Natural killer cell (primary cell): ENCODE results near the gene MT1H. TPM values are rescaled to one million over a fixed set of nuclear protein-coding genes. Genes with fewer than 3 reads are reported as not detected.
A peak's percentile ranks its signal among the peaks of the same experiment; 100 is the strongest.
"Not testable (repeated sequence)": the region's sequence is repeated elsewhere in the genome, so short reads cannot be mapped to it uniquely, and the experiment has no call there.

Experiments used
- ATAC-seq, 3 donors: fragments of 150-1000 bp in 2 of 3; fragments of 200-7000 bp in 1 of 3; cut with Tn5 transposase; 1 replicate in 1 of 3; 2 replicates in 2 of 3; pipeline ENCODE4 v1.10.0; 2021; ENCODE audit warnings: mild to moderate bottlenecking in 2 of 3, moderate library complexity in 2 of 3
- DNase-seq, 2 donors: peaks; one replicate each; pipeline versions ENCODE4 v3.0.0 to v3.0.0-alpha.2; 2013 to 2021; ENCODE audit warnings: mixed read lengths in 1 of 2
- H3K27ac ChIP-seq: one replicate; pipeline ENCODE4 v1.5.1; 2013; ENCODE audit warnings: mild to moderate bottlenecking, low read length
- H3K27me3 ChIP-seq: one replicate; pipeline ENCODE4 v1.6.1; 2013; ENCODE audit warnings: low read length; ENCODE audit not compliant: control insufficient read depth, insufficient read depth
- H3K36me3 ChIP-seq: one replicate; pipeline ENCODE4 v1.6.1; 2013; ENCODE audit warnings: low read length; ENCODE audit not compliant: control insufficient read depth, insufficient read depth
- H3K4me1 ChIP-seq: one replicate; pipeline ENCODE4 v1.6.1; 2013; ENCODE audit warnings: low read length; ENCODE audit not compliant: control insufficient read depth, insufficient read depth
- H3K4me3 ChIP-seq: one replicate; pipeline ENCODE4 v1.5.1; 2013; ENCODE audit warnings: low read length
- H3K9me3 ChIP-seq: one replicate; pipeline ENCODE4 v1.6.1; 2013; ENCODE audit warnings: low read length; ENCODE audit not compliant: control insufficient read depth, insufficient read depth
- H3K27ac Mint-ChIP-seq, 2 donors: one replicate each; pipeline ENCODE4 v1.8.0; 2022; ENCODE audit warnings: mild to moderate bottlenecking in 2 of 2, mixed read lengths in 2 of 2, moderate library complexity in 1 of 2
- H3K27me3 Mint-ChIP-seq, 2 donors: one replicate each; pipeline ENCODE4 v1.8.0; 2022; ENCODE audit warnings: low read depth in 2 of 2, mixed read lengths in 2 of 2
- H3K36me3 Mint-ChIP-seq: one replicate; pipeline ENCODE4 v1.8.0; 2022; ENCODE audit warnings: mixed read lengths
- H3K4me1 Mint-ChIP-seq, 2 donors: one replicate each; pipeline ENCODE4 v1.8.0; 2022; ENCODE audit warnings: mixed read lengths in 2 of 2
- H3K4me3 Mint-ChIP-seq: one replicate; pipeline ENCODE4 v1.8.0; 2022; ENCODE audit warnings: mild to moderate bottlenecking, moderate library complexity, mixed read lengths
- H3K9me3 Mint-ChIP-seq, 2 donors: one replicate each; pipeline ENCODE4 v1.8.0; 2022; ENCODE audit warnings: mixed read lengths in 2 of 2
- WGBS: methylation state at CpG from one replicate; pipeline ENCODE4 v1.1.7; 2013; ENCODE audit warnings: missing lambda C conversion rate; ENCODE audit not compliant: insufficient coverage; 5-methylcytosine and 5-hydroxymethylcytosine counted together
- intact Hi-C: fragments of 100-400 bp; cut with micrococcal nuclease; formaldehyde crosslinking; loops from one replicate; pipeline ENCODE4 v1.14.2; 2022
- total RNA-seq, 4 donors: library from RNA; stranded (reverse); fragments of 120-200 nt in 1 of 4; gene quantifications; one replicate each; pipeline versions ENCODE4 v1.2.3 to v1.2.4, GENCODE V29; 2013 to 2022
- TF ChIP-seq, protein P1 (sequence below): fragments of 200-600 bp; IDR thresholded peaks from one replicate; pipeline ENCODE4 v1.8.0; 2022; ENCODE audit warnings: antibody characterized with exemption

Gene MT1H
- total RNA-seq, 3 donors from 2014 or later (not counting 1 experiment from before 2014, with no cell fraction given), result not detected

GRCh38 chr16:56658327-56658875 is 11.2 kb upstream of the MT1H start:
- 46% methylated on average over 10 of the region's 10 CpGs for WGBS
- peaks cover 23 to 29% of the 10 kb centered on the region in 2 donors for H3K27me3 Mint-ChIP-seq
- peaks cover 7% of the 10 kb centered on the region for H3K27me3 ChIP-seq
- H3K27ac Mint-ChIP-seq, result peak overlapping the region; percentile 45 to 81
- TF ChIP-seq, protein P1, sequence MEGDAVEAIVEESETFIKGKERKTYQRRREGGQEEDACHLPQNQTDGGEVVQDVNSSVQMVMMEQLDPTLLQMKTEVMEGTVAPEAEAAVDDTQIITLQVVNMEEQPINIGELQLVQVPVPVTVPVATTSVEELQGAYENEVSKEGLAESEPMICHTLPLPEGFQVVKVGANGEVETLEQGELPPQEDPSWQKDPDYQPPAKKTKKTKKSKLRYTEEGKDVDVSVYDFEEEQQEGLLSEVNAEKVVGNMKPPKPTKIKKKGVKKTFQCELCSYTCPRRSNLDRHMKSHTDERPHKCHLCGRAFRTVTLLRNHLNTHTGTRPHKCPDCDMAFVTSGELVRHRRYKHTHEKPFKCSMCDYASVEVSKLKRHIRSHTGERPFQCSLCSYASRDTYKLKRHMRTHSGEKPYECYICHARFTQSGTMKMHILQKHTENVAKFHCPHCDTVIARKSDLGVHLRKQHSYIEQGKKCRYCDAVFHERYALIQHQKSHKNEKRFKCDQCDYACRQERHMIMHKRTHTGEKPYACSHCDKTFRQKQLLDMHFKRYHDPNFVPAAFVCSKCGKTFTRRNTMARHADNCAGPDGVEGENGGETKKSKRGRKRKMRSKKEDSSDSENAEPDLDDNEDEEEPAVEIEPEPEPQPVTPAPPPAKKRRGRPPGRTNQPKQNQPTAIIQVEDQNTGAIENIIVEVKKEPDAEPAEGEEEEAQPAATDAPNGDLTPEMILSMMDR, result no peak
- peaks cover 2% of the 10 kb centered on the region for H3K36me3 Mint-ChIP-seq
- no peaks in the 10 kb centered on the region for H3K9me3 Mint-ChIP-seq
- peak overlapping the region; percentile 83 for H3K4me3 ChIP-seq
- H3K27ac ChIP-seq, result no peak overlapping the region
- ATAC-seq (no peak), DNase-seq (no peak)
- H3K4me1 Mint-ChIP-seq, result peaks cover 10 to 23% of the 10 kb centered on the region in 2 donors
- peak overlapping the region; percentile 96 for H3K4me3 Mint-ChIP-seq
- H3K4me1 ChIP-seq, result peaks cover 26% of the 10 kb centered on the region
- H3K9me3 ChIP-seq, result no peaks in the 10 kb centered on the region
- intact Hi-C loops, result no loop called here
- H3K36me3 ChIP-seq, result no peaks in the 10 kb centered on the region

- Mint-ChIP-seq H3K27me3 (peaks cover 58 to 60% of the 10 kb centered on the region in 2 donors), H3K4me3 (no peak overlapping the region), H3K9me3 (no peaks in the 10 kb centered on the region), H3K27ac (no peak overlapping the region), H3K4me1 (peaks cover 12 to 21% of the 10 kb centered on the region in 2 donors), H3K36me3 (peaks cover 5% of the 10 kb centered on the region)
- intact Hi-C loops, result no loop called here
- peaks cover 20% of the 10 kb centered on the region for H3K4me1 ChIP-seq
- DNase-seq (peak in 1 of 2 donors; percentile 58), ATAC-seq (peak in 1 of 3 donors; percentile 24)
- 16% methylated on average over 43 of the region's 48 CpGs for WGBS
- H3K9me3 ChIP-seq, result no peaks in the 10 kb centered on the region
- TF ChIP-seq, protein P1, result no peak
- H3K27ac ChIP-seq, result no peak overlapping the region
- peaks cover 25% of the 10 kb centered on the region for H3K27me3 ChIP-seq
- H3K4me3 ChIP-seq, result no peak overlapping the region
- H3K36me3 ChIP-seq, result no peaks in the 10 kb centered on the region
These were observed 7.0 kb upstream of the MT1H start for GRCh38 chr16:56662357-56663354.

- H3K36me3 ChIP-seq, result no peaks in the 10 kb centered on the region
- H3K9me3 ChIP-seq, result no peaks in the 10 kb centered on the region
- H3K9me3 Mint-ChIP-seq, result no peaks in the 10 kb centered on the region
- no peak overlapping the region for H3K4me3 ChIP-seq
- intact Hi-C loops, result no loop called here
- peaks cover 11% of the 10 kb centered on the region for H3K4me1 ChIP-seq
- peaks cover 71 to 77% of the 10 kb centered on the region in 2 donors for H3K27me3 Mint-ChIP-seq
- ATAC-seq (no peak), DNase-seq (no peak)
- peaks cover 5% of the 10 kb centered on the region for H3K36me3 Mint-ChIP-seq
- H3K4me1 Mint-ChIP-seq, result peaks cover 6 to 30% of the 10 kb centered on the region in 2 donors
- no peak overlapping the region for H3K4me3 Mint-ChIP-seq
- TF ChIP-seq, protein P1, result no peak
- peaks cover 40% of the 10 kb centered on the region for H3K27me3 ChIP-seq
- H3K27ac ChIP-seq, result no peak overlapping the region
- no CpG with 5 or more reads among the region's 1 CpG for WGBS
- H3K27ac Mint-ChIP-seq, result no peak overlapping the region
These were observed 5.1 kb upstream of the MT1H start for GRCh38 chr16:56664506-56664905.

DNA sequence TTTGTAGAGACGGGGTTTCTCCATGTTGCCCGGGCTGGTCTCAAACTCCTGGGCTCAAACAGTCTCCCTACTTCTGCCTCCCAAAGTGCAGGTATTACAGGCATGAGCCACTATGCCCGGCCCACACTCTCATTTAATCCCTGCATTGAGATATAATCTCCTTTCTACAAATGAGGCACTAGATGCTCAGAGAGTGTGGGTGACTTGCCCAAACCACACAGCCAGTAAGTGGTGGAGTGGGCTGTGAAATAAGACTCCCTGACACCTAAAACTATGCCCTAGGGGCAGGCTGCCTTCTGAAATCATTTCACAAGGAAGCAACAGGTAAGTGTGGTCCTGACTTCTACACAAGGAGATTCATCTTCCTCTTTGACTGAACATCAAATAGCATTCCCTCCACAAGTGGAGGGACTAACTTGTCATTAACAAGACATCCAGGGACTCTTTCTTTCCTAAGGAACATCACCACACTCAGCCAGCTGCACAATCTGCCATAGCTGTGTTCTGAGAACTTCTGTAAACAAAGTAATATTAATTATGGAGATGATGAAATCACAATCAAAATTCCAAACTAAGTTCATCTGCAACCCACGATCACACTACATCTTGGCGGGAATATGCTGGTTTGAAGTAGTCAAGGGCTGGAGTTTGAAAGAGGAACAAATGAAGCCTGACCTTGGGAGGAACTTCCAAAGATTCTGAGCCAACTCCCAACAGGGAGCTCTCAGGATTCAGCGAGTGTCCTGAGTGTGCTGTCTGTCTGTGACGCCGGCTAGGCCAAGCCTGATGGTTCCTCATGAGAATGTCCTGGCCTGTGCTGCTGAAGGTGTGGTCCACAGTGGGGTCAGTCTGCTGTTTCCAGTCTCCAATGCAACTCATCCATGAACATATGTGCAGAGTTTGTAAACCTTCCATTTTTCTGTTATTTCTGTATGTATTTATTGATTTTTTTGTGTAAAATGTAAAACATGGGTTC is 4.0 kb upstream of the MT1H start:
- H3K27ac Mint-ChIP-seq, H3K9me3 ChIP-seq, H3K4me3 Mint-ChIP-seq, H3K9me3 Mint-ChIP-seq, H3K27ac ChIP-seq, H3K4me3 ChIP-seq, intact Hi-C loops, ATAC-seq, DNase-seq, H3K36me3 ChIP-seq, H3K36me3 Mint-ChIP-seq: not testable (repeated sequence)
- Mint-ChIP-seq H3K27me3 (peaks cover 71 to 84% of the 10 kb centered on the region in 2 donors), H3K4me1 (peaks cover 6 to 34% of the 10 kb centered on the region in 2 donors)
- Histone ChIP-seq H3K4me1 (peaks cover 11% of the 10 kb centered on the region), H3K27me3 (peaks cover 47% of the 10 kb centered on the region)
- WGBS, result 82% methylated on average over 6 of the region's 8 CpGs
